GM08714 (cell line): ENCODE measurements around the gene GNAI3.

Experiments used
- H3K4me3 ChIP-seq: fragments of 200-500 bp; sonication (Bioruptor generic); 2 replicates; pipeline ENCODE4 v1.5.1; 2014; ENCODE audit warnings: mild to moderate bottlenecking, low read length, inconsistent platforms
- ZNF274 ChIP-seq: IDR thresholded peaks from 2 replicates; pipeline ENCODE4 v1.6.1; 2012; ENCODE audit warnings: mild to moderate bottlenecking, low read depth, low read length

Gene GNAI3

DNA sequence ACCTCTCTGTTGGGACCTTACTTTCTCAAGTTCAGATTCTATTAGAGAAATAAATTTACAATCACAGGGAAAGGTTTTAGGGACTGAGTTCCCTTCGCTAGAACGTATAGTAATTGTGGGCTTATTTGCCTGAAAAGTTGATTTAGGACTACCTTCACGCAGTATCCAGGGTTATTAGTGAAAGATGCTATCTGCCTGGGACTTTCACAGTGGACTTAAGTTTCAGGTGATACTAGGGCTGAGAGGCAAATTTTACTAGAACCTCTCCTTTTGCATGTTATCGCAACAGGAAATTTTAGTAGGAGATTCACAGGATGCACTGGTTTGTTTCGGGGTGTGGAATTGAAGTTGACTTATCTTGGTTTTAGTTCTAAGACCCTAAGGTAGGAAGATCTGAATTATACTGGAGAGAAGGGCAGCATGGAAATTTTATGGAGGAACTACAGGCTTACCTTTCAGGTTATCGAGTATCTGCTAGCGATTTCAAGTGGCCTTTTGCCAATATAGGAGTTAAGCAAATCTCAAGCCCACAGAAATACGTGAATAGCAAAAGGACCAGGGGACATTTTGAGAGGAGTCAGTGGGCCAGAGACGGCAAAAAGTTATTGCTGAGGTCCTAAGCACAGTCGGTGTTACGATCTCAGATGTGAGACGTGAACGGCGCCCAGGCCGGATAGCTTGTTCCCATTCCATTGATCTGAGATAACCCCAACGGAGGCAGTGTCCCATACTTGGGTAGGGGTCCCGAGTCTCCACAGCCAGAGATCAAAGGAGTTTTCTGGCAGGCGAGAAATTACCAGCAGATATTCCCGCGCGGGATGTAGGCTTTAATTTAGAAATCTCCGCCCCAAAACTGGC is 723 bp upstream of the GNAI3 start:
- no peak for TF ChIP-seq ZNF274
- peak overlapping the region; percentile 81 for H3K4me3 ChIP-seq

DNA sequence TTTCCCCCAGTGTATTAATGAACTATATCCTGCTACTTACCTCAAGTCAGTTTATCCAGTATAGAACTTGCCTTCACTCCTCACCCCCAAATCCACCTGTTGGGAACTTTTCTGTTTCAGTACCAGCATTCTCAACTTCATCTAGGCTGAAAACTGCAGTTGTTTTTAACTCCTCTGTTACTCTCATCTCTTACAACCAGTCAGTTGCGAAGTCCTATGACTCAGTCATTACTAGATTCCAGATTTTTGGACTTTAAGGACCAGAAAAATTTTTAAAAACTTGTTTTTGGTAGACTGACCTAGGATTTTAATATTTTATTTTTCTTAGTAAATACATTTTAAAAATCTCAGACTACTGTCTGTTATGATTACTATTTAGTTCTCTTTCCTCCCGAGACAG is 8.1 kb downstream of the GNAI3 start:
- no peak overlapping the region for H3K4me3 ChIP-seq
- no peak for TF ChIP-seq ZNF274

DNA sequence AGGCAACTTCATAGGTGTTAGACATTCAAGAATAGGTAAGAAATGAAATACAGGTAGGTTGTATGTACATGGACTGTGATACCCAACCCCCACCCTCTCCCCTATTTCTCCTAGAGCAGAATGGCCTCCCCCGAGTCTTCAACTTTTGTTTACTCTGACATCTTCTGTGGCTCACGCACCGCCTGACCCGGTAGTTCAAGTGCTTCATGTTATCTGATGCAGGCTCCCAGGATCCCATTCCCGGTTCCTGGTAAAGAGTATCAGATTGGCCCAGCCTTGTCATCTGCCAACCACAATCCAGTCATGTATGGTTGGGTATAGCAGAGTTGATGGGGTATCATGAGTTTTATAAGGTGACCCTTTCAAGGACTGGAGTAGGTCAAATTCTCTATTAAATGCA is 9.1 kb downstream of the GNAI3 start:
- TF ChIP-seq ZNF274 = no peak

DNA sequence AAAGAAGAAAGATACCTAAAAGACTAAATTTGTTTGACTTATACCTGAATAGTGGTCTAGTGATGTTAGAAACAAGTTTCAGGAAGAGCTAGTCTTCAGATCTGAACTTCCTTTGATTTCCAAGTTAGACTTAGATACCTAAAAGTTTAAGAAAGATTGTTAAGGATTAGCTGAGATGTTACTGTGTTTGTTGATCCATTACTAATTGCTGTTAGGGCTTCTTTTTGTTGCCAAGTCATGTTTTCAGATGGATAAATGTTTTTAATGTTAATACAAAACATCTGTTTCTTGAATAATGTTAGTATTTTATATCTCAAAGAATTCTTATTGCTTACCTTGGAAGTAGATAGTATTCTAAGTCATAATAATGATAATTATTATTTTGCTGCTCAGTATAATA is 11.6 kb downstream of the GNAI3 start:
- no peak overlapping the region for H3K4me3 ChIP-seq
- TF ChIP-seq ZNF274 = no peak

More for the DNA sequence above, 9.1 kb downstream of the GNAI3 start:
- no peak overlapping the region for H3K4me3 ChIP-seq

DNA sequence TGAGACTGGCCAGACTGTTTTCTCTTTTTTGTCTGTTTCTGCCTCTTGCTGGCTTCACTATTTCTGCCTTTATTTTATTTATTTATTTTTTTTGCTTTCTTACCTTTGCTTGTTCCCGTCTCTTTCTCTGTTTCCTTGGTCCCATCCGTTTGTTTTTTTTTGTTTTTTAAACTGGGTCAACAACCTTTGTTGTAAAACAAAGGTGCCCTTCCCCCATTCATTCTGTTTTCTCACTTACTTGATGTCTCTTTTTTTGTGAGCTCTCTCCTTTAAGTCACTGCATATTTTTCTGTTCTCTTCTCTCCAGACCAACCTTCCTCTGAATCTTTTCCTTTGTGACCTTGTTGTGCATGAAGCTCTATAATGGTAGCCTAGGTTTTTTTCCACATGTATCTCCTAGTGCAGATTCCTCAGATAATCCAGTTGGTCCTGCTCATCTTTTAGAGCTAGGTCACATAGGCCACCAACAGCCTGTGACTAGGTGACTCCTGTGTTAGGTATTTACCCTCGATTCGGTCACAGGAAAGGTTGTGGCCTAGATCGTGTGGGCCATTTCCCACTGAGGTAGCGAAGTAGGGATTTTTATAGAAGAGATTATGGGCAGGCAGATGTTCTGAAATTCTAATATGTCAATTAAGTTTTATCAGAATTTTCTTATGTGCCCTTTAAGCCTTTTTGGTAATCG is 15.9 kb downstream of the GNAI3 start:
- no peak overlapping the region for H3K4me3 ChIP-seq
- no peak for TF ChIP-seq ZNF274

DNA sequence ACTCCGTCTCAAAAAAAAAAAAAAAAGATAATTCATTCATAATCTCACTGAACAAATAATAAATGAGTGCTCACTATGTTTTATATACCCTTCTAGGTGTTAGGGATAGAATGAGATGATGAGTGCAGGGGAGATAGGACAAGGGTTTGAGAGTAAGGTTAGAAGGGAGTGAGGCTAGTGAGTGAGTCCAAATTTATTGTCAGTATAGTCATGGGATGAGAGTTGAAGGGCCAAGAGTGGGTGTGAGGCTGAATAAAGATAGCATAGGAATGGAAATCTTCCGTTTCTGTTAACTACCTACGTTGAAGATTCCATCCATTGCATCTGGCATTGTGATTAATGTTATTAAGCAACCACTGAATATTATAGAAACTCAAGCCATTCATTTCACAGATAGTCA is 16.8 kb downstream of the GNAI3 start:
- no peak overlapping the region for H3K4me3 ChIP-seq
- TF ChIP-seq ZNF274 = no peak

DNA sequence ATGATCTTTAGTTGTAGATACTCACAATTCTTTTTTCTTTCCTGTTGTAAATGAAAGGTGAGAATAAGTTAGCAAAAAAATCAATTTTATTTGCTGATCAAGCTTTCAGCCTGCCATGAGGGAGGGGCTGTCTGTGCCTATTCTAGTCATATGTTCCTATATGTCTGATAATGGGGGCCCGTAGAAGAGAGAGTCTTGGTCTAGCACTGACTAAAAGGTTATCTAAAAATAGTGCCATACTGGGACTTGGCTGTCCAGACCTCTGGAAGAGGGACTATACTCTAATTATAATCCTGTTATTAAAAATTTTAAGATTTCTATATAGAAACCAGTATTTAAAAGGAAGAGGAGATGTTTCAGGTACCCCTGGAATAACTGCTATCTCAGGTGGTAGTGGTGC is 18.6 kb downstream of the GNAI3 start:
- H3K4me3 ChIP-seq = no peak overlapping the region
- no peak for TF ChIP-seq ZNF274

DNA sequence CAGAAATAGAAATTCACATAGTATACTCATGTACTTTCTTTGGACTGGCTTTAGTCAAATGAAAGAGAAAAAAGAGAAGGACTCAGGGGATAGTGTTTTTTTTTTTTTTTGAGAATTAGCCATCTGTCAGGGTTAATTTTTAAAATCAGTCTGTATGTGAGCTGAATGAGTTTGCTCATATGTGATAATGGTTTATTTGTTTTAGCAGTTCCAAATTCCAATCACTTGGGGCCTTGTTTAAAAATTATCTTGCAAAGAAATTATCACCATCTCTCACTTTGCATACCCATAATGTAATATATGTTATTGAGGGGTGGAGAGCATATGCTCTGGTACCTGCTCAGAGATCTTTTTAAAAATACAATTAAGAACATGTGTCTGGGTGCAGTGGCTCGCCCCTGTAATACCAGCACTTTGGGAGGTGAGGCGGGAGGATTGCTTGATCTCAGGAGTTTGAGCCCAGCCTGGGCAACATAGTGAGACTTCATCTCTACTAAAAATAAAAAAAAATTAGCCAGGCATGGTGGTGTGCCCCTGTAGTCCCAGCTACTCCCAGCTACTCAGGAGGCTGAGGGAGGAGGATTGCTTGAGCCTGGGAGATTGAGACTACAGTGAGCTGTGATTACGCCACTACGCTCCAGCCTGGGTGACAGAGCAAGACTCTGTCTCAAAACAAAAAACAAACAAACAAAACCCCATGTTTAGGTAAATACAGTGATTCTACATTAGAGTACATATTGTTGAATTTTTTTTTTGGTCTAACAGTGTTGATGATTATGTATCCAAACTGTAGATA is 19.7 kb downstream of the GNAI3 start:
- TF ChIP-seq ZNF274 = no peak
- H3K4me3 ChIP-seq = no peak overlapping the region

DNA sequence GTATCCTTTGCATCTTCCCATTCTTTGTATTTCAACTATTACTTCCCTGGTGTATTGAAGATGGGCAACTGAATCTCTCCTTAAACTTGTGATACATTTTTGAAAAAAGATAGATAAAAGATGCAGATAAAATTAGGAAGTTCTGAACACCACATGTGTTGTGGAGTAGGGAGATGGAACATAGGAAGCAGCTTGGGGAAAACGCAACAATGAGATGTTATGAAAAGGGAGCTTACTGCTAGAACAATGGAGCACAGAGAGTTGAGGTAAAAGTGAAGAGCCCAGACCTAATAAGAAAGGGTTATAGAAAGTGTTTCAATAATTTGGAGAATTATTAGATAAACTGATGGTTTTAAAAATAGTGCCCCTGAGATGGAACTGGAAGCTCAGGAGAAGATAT is 20.9 kb downstream of the GNAI3 start:
- H3K4me3 ChIP-seq = no peak overlapping the region
- TF ChIP-seq ZNF274 = no peak

DNA sequence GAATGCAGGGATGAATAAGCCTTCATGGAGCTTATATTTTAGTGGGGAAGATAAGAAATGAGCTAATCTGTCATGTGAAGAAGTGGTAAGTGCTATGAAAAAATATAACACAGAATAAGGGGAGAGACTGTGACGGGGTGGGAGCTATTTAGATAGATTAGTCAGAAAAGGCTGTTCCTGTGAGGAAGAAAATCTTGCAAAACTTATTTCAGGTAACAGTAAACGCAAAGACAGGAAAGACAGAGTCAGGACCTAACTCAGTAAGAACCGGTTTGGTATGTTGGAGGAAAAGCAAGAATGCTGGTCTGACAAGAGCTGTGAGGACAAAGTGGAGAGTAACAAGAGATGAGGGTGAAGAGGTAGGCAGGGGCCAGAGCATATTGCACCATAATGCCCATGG is 22.0 kb downstream of the GNAI3 start:
- TF ChIP-seq ZNF274 = no peak
- no peak overlapping the region for H3K4me3 ChIP-seq

DNA sequence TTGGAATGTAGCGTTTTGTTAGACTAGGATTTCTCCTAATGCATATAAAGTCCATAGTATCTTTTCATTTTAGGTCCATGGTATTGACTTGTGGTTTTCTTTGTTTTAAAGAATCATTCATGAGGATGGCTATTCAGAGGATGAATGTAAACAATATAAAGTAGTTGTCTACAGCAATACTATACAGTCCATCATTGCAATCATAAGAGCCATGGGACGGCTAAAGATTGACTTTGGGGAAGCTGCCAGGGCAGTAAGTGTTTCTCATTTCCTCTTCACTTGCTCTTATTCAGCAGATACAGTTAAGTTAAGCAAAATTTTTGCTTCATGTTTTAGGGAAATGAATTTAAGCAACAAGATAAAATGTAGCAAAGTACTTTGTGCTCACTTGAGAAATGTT is 25.4 kb downstream of the GNAI3 start:
- TF ChIP-seq ZNF274 = no peak
- H3K4me3 ChIP-seq = no peak overlapping the region

DNA sequence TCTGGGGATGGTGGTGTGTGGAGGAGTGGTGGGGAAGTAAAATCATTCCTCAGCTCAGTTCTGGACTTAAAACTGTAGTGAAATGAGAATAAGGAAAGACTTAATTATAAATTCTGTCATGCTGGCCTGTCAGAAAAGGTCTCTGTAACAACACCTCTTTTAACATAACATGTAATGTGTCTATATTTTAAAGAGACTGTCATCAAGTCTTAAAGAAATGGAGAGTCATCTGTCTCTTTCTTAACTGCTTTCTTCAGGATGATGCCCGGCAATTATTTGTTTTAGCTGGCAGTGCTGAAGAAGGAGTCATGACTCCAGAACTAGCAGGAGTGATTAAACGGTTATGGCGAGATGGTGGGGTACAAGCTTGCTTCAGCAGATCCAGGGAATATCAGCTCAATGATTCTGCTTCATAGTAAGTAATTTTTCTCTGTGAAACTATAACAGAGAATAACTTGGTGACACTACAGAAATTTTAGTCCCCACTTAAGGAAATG is 30.6 kb downstream of the GNAI3 start:
- TF ChIP-seq ZNF274 = no peak
- H3K4me3 ChIP-seq = no peak overlapping the region

DNA sequence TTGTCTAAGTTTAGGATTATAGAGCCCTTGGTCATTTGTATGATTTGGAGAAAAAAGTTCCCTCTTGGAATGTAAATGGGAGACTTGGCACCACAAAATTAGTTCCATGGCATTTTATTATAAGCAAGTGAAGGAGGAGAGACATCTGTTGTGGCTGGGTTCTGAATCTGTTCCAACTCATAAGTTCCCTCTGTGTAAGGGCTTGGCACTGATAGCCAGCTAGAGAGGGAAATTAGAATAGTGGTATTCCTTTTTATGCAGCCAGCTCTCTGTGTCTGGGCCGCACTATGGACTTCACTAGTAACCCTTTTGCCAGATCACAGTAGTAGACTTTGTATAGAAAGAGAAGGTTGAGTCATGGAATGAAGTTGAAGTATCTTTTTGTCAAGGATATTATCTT is 31.1 kb downstream of the GNAI3 start:
- TF ChIP-seq ZNF274 = no peak
- H3K4me3 ChIP-seq = no peak overlapping the region

DNA sequence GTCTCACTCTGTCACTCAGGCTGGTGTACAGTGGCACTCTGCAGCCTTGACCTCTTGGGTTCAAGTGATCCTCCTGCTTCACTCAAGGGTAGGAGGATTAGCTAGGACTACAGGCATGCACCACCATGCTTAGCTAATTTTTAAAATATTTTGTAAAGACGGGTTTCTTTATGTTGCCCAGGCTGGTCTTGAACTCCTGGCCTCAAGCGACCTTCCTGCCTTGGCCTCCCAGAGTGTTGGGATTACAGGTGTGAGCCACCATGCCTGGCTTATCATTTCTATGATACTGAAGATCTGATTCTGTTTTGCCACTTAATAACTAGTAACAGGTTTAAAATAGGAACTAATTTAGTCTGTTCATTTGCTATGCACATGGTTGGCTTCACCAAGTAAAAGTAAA is 33.6 kb downstream of the GNAI3 start:
- H3K4me3 ChIP-seq = no peak overlapping the region
- no peak for TF ChIP-seq ZNF274
